IPS-15b (cell line): ENCODE data around the gene TJP1.

Experiments
- H3K27me3 ChIP-seq: one replicate; pipeline ENCODE4 v1.6.1; 2013; ENCODE audit warnings: low read length; ENCODE audit not compliant: control insufficient read depth, insufficient read depth
- H3K36me3 ChIP-seq: one replicate; pipeline ENCODE4 v1.6.1; 2013; ENCODE audit warnings: low read length; ENCODE audit not compliant: control insufficient read depth, insufficient read depth
- H3K4me1 ChIP-seq: one replicate; pipeline ENCODE4 v1.6.1; 2013; ENCODE audit warnings: mild to moderate bottlenecking, low read length; ENCODE audit not compliant: control insufficient read depth, insufficient read depth
- H3K4me3 ChIP-seq: one replicate; pipeline ENCODE4 v1.5.1; 2013; ENCODE audit warnings: low read depth, low read length
- H3K9ac ChIP-seq: one replicate; pipeline ENCODE4 v1.6.1; 2013; ENCODE audit warnings: low read depth, mild to moderate bottlenecking, low read length
- H3K9me3 ChIP-seq: one replicate; pipeline ENCODE4 v1.6.1; 2013; ENCODE audit warnings: mild to moderate bottlenecking, low read length; ENCODE audit not compliant: control insufficient read depth, insufficient read depth

Gene TJP1

DNA sequence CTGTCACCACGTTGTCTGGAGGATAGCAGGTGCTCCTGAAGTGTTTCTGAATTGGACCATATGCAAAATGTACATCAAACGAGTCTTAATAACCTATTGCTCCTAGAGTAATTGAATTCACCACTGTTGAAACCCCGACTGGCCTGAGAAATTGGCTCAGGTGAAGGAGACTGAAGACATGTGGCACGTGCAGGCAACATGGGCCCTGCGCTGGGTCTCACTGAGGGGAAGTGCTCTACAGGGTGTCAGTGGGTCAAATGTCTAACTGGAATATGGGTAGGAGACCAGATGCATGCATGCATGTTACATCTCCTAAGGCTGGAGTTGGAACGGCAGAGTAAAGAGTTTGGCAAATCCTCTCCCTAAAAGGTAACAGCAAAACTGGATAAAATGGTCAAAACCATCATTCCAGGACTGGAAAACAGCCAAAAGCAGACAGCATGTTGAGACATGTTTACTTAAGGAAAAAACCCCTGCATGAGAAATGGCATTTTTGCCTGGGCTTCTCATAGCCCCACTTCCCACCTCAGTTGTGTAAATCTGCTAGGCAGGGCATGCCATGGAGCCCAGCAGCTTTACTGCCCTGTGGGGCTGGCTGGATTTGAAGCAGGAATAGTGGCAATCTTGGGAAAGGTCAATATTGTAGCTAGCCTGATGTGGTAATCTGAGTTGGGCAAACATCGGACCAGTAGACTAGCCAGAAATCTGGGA is 131.3 kb downstream of the TJP1 start:
- Histone ChIP-seq H3K36me3 (no peaks in the 10 kb centered on the region), H3K4me3 (no peak overlapping the region), H3K4me1 (peaks cover 2% of the 10 kb centered on the region), H3K9ac (no peak overlapping the region), H3K9me3 (no peaks in the 10 kb centered on the region), H3K27me3 (no peaks in the 10 kb centered on the region)

DNA sequence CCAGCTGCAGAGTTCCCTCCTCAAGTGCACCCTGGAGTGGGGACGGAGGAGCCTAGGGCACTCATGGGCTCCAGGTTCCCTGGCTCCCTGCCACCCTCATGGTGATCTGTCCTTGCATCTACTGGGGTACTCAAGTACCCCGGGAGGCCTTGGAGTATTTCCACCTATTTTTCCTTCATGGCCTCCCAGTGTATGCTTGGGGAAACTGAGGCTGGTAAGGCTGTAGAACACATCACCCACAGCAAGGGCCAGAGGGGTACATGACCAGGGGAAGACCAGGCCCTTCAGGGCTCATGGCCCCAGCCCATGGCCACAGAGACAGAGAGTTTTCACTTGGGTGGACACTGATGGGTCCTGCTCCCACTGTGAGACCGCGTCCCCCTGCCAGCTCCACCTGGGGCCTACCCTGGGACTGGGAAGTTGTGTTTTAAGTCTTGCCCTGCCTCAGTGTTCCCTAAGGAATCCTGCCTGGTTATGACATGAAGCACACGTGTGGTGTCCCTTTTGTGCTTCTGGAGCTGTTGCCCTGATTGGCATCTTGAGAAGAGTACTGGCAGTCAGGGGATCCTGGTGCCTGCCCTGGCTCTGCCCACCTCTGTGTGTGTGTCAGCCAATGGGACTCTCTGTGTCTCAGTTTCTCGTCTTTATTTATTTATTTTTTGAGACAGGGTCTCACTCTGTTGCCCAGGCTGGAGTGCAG is 132.8 kb downstream of the TJP1 start:
- Histone ChIP-seq H3K4me1 (no peaks in the 10 kb centered on the region), H3K9ac (no peak overlapping the region), H3K27me3 (no peaks in the 10 kb centered on the region), H3K4me3 (no peak overlapping the region), H3K9me3 (no peaks in the 10 kb centered on the region), H3K36me3 (no peaks in the 10 kb centered on the region)

DNA sequence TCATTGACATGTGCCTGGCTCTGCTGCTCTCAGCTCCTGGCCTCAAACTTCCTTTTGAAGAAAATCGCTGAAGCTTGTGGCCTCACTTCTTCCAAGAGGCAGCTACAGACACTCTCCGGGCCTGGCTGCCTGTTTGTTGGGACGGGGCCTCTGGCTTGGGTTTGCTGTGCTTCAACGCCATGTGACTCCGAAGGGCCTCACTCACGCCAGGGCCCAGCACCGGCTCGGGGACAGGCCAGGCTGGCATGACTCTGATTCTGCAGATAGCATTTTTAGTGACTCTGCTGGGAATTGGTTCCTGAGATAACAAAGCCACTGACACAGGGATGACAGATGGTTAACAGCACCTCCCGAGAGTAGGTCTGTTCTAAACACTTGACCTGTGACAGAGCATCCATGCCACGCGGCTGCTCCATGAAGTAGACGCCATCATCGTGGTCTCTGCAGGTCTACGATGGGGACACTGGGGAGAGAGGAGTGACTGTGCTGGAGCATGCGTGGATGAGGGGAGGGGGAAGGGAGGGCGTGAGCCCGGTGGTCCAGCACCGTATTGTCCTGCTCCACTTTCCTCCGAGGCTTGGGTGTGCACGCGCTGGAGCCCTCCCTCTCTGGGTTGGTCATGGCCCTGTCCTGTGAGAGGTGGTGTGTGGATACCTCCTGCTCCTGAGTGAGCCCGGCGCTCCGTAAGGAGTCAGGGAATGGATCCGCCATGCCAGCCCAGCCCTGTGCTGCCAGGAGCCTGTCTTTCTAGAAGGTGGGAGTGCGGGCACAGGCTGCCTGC is 133.6 kb downstream of the TJP1 start:
- no peaks in the 10 kb centered on the region for H3K27me3 ChIP-seq
- H3K36me3 ChIP-seq: no peaks in the 10 kb centered on the region
- no peaks in the 10 kb centered on the region for H3K9me3 ChIP-seq
- H3K4me3 ChIP-seq: no peak overlapping the region
- no peak overlapping the region for H3K9ac ChIP-seq
- H3K4me1 ChIP-seq: no peaks in the 10 kb centered on the region

DNA sequence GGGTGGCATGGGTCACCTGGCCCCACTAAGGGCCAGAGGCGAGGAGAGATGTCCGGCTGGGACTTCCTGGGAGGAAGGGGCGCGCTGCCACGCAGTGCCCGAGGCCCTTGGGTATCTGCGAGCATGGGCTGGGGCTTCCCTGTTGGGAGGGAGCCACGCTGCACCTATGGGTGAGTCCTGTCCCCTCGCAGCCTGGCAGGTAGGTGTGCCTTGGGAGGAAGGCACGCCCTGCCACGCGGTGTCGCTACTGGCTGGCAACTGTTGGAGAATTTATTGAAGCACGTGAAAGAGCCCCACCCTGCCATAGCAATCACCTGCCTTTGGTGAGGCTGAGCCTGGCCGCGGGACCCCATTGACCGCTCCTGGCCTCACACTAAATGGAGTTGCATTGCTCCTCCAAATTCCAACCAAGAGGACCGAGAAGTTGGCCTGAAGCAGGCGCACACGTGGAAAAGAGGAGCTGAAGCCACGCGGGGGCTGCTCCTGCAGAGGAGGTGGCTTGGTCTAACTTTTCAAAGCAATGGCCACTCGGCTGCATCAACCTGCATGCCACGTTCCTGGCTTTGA is 134.2 kb downstream of the TJP1 start:
- Histone ChIP-seq H3K4me1 (no peaks in the 10 kb centered on the region), H3K9ac (no peak overlapping the region), H3K27me3 (no peaks in the 10 kb centered on the region), H3K9me3 (no peaks in the 10 kb centered on the region), H3K36me3 (no peaks in the 10 kb centered on the region), H3K4me3 (no peak overlapping the region)

DNA sequence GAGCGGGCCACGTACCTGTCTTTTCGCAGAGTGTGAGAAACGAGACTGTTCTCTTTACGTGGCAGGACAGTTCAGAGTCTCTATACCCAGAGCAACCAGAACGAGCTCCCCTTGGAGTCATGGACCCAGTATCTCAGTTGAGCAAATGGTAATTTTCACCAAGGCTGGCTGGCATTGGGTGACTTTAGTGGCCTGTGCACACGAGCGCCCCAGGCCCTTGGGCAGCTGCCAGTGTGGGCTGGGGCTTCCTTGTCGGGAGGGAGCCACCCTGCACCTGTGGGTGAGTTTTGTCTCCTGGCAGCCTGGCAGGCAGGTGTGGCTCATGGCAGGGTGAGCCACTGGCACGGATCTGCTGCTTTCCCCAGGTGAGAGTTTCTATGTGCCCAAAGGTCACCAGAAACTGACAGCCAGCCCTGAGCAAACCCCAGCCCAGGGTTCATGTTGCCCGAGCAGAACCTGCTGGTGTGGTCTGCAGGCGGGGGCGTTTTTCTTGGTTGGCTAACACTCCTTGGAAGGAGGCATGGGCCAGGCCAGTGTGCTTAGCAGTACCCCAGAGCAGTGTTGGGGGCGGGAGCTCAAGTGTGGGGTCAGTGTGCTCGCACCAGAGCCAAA is 135.0 kb downstream of the TJP1 start:
- Histone ChIP-seq H3K4me3 (no peak overlapping the region), H3K9me3 (no peaks in the 10 kb centered on the region), H3K27me3 (no peaks in the 10 kb centered on the region), H3K4me1 (no peaks in the 10 kb centered on the region), H3K36me3 (no peaks in the 10 kb centered on the region), H3K9ac (no peak overlapping the region)

DNA sequence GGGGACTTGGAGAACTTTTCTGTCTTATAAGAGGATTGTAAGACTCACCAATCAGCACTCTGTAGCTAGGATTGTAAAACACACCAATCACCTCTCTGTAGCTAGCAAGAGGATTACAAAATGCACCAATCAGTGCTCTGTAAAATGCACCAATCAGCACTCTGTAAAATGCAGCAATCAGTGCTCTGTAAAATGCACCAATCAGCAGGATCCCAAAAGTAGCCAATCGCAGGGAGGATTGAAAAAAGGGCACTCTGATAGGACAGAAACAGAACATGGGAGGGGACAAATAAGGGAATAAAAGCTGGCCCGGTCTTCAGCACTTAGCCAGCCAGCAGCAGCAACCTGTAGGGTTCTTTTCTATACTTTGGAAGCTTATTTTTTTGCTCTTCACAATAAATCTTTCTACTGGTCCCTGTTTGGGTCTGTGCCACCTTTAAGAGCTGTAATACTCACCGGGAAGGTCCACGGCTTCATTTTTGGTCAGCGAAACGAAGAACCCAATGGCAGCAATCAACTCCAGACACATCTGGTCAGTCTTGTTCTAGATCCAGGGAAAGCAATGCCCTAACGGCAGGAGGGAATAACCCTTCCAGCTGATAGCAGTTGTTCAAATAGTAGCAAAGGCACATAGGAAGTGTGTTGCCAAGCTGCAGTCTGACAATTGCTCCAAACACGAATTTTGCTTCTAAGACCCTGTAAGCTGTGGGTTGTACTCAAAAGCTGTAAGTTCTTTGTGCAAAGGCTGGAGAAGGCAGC is 135.6 kb downstream of the TJP1 start:
- H3K9ac ChIP-seq: no peak overlapping the region
- no peaks in the 10 kb centered on the region for H3K9me3 ChIP-seq
- H3K4me1 ChIP-seq: no peaks in the 10 kb centered on the region
- no peak overlapping the region for H3K4me3 ChIP-seq
- no peaks in the 10 kb centered on the region for H3K27me3 ChIP-seq
- H3K36me3 ChIP-seq: no peaks in the 10 kb centered on the region

DNA sequence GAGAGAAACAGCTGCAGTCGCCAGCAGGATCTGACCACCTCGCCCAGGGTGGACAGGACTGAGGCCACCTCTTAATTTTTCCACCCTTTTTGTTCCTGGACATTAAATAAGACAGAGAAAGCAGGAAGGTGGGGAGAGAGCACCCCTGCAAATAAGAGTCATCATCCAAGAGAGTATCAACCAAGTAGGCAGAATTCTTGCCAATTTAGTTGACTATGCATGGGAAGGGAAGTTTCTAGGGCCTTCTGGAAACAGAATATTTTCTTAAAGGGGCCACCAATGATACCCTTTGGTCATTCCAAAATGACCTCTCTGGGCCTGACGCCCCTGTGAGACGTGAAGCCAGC is 136.2 kb downstream of the TJP1 start:
- H3K9ac ChIP-seq: no peak overlapping the region
- H3K36me3 ChIP-seq: no peaks in the 10 kb centered on the region
- H3K27me3 ChIP-seq: no peaks in the 10 kb centered on the region
- no peaks in the 10 kb centered on the region for H3K9me3 ChIP-seq
- H3K4me3 ChIP-seq: no peak overlapping the region
- no peaks in the 10 kb centered on the region for H3K4me1 ChIP-seq

DNA sequence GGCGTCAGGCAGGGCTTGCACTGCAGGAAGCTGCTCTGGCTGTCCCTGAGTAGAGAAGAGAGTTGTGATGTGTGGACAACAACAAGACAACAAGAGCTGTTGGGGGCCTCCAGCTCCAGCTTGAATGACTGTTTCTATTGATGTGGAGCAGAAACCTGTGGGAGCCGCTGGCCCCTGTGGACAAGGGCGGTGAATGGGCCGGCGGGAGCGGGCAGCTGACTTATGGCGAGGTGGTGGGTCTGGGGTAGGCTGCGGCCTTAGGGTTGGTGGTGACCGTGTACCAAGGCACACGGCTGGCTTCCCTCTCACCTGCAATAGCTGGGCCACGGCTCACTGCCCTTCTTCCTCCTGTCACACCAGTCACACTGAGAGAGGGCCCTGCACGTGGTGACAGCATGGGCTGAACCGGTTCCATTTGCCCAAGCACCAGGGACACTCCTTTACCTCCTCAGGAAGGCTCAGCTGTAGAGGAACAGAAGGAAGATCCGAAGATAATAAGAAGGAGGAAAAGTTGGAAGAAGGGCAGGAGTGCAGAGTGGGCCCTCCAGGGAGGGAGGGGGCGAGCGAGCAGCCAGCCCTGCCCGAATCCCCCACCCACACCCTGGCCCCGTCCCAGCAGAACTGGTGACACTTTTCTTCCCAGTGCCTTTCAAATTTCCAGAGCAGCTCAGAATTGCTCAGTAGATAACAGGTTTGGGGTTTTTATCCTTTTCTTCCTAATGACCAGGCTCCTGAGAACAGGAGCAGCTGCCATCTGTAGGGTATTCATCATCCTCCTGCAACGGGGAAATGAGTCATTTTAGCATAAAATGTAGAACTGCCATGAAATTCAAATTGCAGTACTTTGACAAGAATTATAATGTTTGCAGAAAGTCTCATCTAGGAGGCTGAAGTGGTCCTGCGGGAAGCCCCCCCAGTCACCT is 136.9 kb downstream of the TJP1 start:
- H3K4me3 ChIP-seq: no peak overlapping the region
- no peaks in the 10 kb centered on the region for H3K27me3 ChIP-seq
- H3K4me1 ChIP-seq: no peaks in the 10 kb centered on the region
- no peaks in the 10 kb centered on the region for H3K9me3 ChIP-seq
- H3K9ac ChIP-seq: no peak overlapping the region
- no peaks in the 10 kb centered on the region for H3K36me3 ChIP-seq

DNA sequence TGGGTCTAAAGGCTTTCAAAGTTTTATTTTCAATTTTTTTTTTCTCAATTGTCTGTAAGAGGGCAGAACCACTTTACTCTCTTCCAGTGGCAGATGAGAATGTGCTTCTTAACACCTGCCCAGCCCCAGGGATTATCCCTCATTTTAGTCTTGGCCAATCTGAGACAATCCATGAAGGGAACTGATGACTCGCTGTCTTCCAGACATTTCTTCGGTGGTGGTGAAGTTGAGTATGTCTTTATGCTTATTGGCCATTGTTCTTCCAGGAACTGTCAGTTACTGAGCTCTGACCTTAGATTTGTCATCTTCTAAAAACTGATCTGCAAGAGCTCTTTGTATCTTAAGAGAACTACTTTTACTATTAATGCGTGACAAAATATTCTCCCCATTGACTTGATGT is 139.5 kb downstream of the TJP1 start:
- Histone ChIP-seq H3K27me3 (no peaks in the 10 kb centered on the region), H3K4me1 (no peaks in the 10 kb centered on the region), H3K4me3 (no peak overlapping the region), H3K9ac (no peak overlapping the region), H3K9me3 (no peaks in the 10 kb centered on the region), H3K36me3 (no peaks in the 10 kb centered on the region)

DNA sequence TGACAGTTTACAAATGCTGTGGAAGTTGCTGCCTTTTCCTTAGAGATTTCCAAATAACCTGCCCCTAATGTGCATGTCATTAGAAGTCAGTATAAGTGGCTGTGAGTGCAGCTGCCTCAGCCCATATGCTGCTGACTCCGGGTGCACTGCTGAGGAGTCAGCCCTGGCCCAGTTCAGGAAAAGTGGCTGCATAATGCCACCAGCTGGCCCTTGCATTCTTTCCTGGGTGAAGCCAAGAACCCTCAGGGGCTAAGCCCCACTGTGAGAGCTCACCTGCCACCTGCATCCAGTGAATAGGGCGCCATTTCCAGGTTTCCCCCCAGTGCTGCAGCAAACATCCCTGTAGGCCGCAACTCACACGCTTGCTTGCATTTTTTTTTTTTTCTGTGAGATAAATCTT is 139.9 kb downstream of the TJP1 start:
- no peaks in the 10 kb centered on the region for H3K36me3 ChIP-seq
- H3K4me3 ChIP-seq: no peak overlapping the region
- H3K4me1 ChIP-seq: no peaks in the 10 kb centered on the region

More for the DNA sequence above, 139.9 kb downstream of the TJP1 start:
- Histone ChIP-seq H3K9ac (no peak overlapping the region), H3K27me3 (no peaks in the 10 kb centered on the region), H3K9me3 (no peaks in the 10 kb centered on the region)
